ENCODE measurements around the gene CELA2B. TPM values are rescaled to one million over a fixed set of nuclear protein-coding genes. Genes with fewer than 3 reads are reported as not detected.

Gene CELA2B
- not detected in 2 replicates for total RNA-seq

DNA sequence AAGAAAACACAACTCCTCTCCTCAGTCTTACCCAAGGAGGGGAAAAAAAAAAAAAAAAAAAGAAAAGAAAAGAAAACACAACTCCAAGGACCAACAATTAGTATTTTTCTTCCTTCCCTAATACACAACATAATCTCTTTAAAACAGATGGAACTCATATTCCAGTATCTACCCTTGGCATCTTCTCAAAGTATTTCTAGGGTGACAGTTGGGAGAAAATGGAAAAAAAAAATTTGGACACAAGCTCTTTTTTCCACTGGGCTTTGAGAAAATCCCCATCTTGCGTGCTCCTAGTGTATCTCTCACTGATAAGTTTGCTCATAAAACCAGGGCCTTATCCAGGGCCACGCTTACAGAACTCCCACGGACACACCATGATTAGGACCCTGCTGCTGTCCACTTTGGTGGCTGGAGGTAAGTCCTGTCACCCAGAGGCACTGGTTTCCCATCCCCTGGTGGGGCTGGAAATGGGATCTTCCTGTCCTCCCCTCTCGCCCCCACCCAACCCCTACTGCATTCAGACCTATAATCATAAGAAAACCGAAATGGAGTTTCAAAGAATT lies at the start of gene CELA2B:
CELA2B (plus strand) TSS at position 353 of the 563 bp plus-strand sequence; CDS start at position 375, 22 bp downstream.

DNA sequence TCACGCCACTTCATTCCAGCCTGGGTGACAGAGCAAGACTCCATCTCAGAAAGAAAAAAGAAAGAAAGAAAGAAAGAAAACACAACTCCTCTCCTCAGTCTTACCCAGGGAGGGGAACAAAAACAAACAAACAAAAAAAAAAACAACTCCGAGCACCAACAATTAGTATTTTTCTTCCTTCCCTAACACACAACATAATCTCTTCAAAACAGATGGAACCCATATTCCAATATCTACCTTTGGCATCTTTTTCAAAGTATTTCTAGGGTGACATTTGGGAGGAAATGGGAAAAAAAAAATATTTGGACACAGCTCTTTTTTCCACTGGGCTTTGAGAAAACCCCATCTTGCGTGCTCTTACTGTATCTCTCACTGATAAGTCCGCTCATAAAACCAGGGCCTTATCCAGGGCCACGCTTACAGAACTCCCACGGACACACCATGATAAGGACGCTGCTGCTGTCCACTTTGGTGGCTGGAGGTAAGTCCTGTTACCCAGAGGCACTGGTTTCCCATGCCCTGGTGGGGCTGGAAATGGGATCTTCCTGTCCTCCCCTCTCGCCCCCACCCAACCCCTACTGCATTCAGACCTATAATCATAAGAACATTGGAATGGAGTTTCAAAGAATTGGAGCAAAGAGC lies 19.5 kb upstream of the CELA2B start, which contains the start of gene CELA2A:
CELA2A (plus strand) TSS at position 420 of the 642 bp plus-strand sequence; CDS start at position 442, 22 bp downstream.

DNA sequence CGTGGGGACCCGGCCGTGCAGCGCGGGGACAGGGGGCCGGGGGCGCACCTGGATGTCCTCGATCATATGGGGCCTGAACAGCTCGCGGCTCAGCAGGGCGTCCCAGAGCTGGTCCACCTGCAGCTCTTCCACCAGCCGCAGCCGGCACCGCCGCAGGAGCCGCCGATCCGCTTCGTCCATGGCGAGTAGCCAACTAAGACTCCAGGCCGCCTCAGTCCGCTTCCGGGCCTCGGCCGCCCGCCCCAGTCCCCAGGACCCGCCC lies 48.0 kb downstream of the CELA2B start, which contains the start of gene CASP9:
CASP9 (minus strand) TSS at position 195 of the 262 bp plus-strand sequence; CDS start at position 180, 15 bp downstream.

DNA sequence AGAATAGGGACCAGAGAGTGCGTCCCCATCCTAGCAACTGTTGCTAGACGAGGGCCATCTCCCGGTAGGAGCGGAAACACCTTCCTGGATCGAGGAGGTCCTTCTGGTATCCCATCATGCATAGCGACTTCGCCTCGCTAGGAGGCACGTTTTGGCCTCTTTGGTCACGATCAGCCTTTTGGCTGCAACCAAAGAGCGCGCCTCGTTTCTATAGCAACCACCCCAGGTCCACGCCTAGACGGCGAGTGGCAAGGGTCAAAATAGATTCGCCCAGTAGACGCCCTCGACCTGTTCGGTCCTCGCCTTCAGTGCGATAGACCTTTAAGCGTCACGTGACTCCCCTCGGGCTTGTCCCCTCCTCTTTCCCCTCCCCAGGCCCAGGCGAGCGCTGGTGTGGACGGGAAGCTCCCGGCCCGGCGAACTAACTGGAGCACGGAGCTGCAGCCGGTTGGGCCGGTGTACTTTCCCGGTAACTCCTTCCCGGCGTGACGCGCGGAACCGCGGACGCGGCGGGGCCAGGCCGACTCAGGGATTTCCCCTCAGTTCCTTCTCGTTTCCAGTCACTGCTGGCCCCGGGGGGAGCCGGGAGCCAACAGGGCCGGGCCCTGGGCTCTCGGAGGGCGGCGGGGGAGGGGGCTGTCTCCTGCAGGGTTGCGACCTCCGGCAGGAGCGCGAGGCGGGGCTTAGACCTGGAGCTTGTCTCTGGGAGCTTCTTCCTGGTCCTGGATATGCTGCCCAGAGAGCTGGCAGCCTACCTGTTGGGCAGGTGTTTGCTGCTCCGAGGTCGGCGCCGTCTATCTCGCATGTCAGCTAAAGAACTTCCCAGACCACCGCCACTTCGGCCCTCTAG lies 50.8 kb downstream of the CELA2B start, which contains the start of gene DNAJC16:
DNAJC16 (plus strand) TSS at position 359 of the 850 bp plus-strand sequence. CDS start 2,258 bp downstream, outside the sequence.

Other genes with a start within 250 kb of the CELA2B start
- not detected in 2 replicates for gene FHAD1, start 228.9 kb upstream of the CELA2B start, total RNA-seq
- 48.8 and 82.7 TPM in 2 replicates for gene EFHD2, start 66.2 kb upstream of the CELA2B start, total RNA-seq
- not detected in 2 replicates for gene CTRC, start 37.7 kb upstream of the CELA2B start, total RNA-seq
- gene CELA2A, start 19.4 kb upstream of the CELA2B start, total RNA-seq: not detected in 2 replicates
- gene CASP9, start 48.1 kb downstream of the CELA2B start, total RNA-seq: 3.4 and 4.0 TPM in 2 replicates
- 10.7 and 11.8 TPM in 2 replicates for gene DNAJC16, start 50.7 kb downstream of the CELA2B start, total RNA-seq
- 1.9 and 2.1 TPM in 2 replicates for gene AGMAT, start 108.9 kb downstream of the CELA2B start, total RNA-seq
- gene DDI2, start 141.4 kb downstream of the CELA2B start, total RNA-seq: 13.0 and 20.7 TPM in 2 replicates
- 63.7 and 75.2 TPM in 2 replicates for gene PLEKHM2, start 208.2 kb downstream of the CELA2B start, total RNA-seq

Data from tracheal epithelial cell (primary cell).